Neural progenitor cell (in vitro differentiated cells): Measurements from ENCODE around the gene DRD1. TPM values are rescaled to one million over a fixed set of nuclear protein-coding genes. Genes with fewer than 3 reads are reported as not detected.
"Not testable (repeated sequence)": the region's sequence is repeated elsewhere in the genome, so short reads cannot be mapped to it uniquely, and the experiment has no call there.

Experiments
- DNase-seq: peaks from one replicate; pipeline ENCODE4 v3.0.0-alpha.2; 2016; ENCODE audit warnings: low spot score
- H2AFZ ChIP-seq: fragments of 200-600 bp; sonication (generic); replicated peaks from 2 replicates; pipeline ENCODE4 v1.6.1; 2016; ENCODE audit warnings: antibody characterized with exemption
- H3F3A ChIP-seq: fragments of 200-600 bp; sonication (generic); 2 replicates; pipeline ENCODE4 v1.6.1; 2016; ENCODE audit warnings: antibody characterized with exemption, low read depth
- H3K27ac ChIP-seq: fragments of 200-600 bp; sonication (generic); 2 replicates; pipeline ENCODE4 v1.5.1; 2016; ENCODE audit warnings: mild to moderate bottlenecking
- H3K27me3 ChIP-seq: fragments of 200-600 bp; sonication (generic); 2 replicates; pipeline ENCODE4 v1.6.1; 2016; ENCODE audit warnings: mild to moderate bottlenecking, moderate library complexity
- H3K36me3 ChIP-seq: fragments of 200-600 bp; sonication (generic); 2 replicates; pipeline ENCODE4 v1.5.1; 2016
- H3K4me1 ChIP-seq: fragments of 200-600 bp; sonication (generic); 2 replicates; pipeline ENCODE4 v1.6.1; 2016; ENCODE audit warnings: mixed run types
- H3K4me2 ChIP-seq: fragments of 200-600 bp; sonication (generic); 2 replicates; pipeline ENCODE4 v1.6.1; 2016
- H3K4me3 ChIP-seq: fragments of 200-600 bp; sonication (generic); 2 replicates; pipeline ENCODE4 v1.5.1; 2016
- H3K79me2 ChIP-seq: fragments of 200-600 bp; sonication (generic); 2 replicates; pipeline ENCODE4 v1.6.1; 2016; ENCODE audit warnings: low read depth
- H3K9ac ChIP-seq: fragments of 200-600 bp; sonication (generic); 2 replicates; pipeline ENCODE4 v1.6.1; 2016
- H3K9me3 ChIP-seq: fragments of 200-600 bp; sonication (generic); 2 replicates; pipeline ENCODE4 v1.5.1; 2016; ENCODE audit warnings: low read depth
- H4K20me1 ChIP-seq: fragments of 200-600 bp; sonication (generic); 2 replicates; pipeline ENCODE4 v1.6.1; 2016; ENCODE audit warnings: low read depth
- H3K27ac Mint-ChIP-seq: 3 replicates; pipeline ENCODE4 v1.8.0; 2021; ENCODE audit warnings: mixed read lengths
- H3K27me3 Mint-ChIP-seq: 2 replicates; pipeline ENCODE4 v1.8.0; 2022; ENCODE audit warnings: low read depth, mild to moderate bottlenecking, inconsistent platforms, moderate library complexity, mixed read lengths; ENCODE audit not compliant: insufficient read depth
- H3K36me3 Mint-ChIP-seq: 3 replicates; pipeline ENCODE4 v1.8.0; 2021; ENCODE audit warnings: mixed read lengths
- H3K4me1 Mint-ChIP-seq: 3 replicates; pipeline ENCODE4 v1.8.0; 2021; ENCODE audit warnings: mixed read lengths
- H3K4me3 Mint-ChIP-seq: 3 replicates; pipeline ENCODE4 v1.8.0; 2021; ENCODE audit warnings: mild to moderate bottlenecking, moderate library complexity, mixed read lengths
- H3K9me3 Mint-ChIP-seq: 3 replicates; pipeline ENCODE4 v1.8.0; 2020; ENCODE audit warnings: mixed read lengths
- EZH2 ChIP-seq: fragments of 200-600 bp; sonication (generic); IDR thresholded peaks from 2 replicates; pipeline ENCODE4 v1.6.1; 2017; ENCODE audit warnings: antibody characterized with exemption, mild to moderate bottlenecking, moderate library complexity
- EZH2phosphoT487 ChIP-seq: fragments of 200-600 bp; sonication (generic); IDR thresholded peaks from 2 replicates; pipeline ENCODE4 v1.6.1; 2017; ENCODE audit warnings: antibody characterized with exemption
- total RNA-seq: library from RNA; depleted of rRNA; stranded (reverse); fragments of >200 nt; gene quantifications from 2 replicates; pipeline ENCODE4 v1.2.3, GENCODE V29; 2015; ENCODE audit warnings: low replicate concordance
- TF ChIP-seq, protein P1 (sequence below): fragments of 200-600 bp; sonication (generic); IDR thresholded peaks from 2 replicates; pipeline ENCODE4 v1.5.1; 2017; ENCODE audit warnings: antibody characterized with exemption, mild to moderate bottlenecking

The DRD1 gene
- total RNA-seq, 1 donor from 2014 or later = not detected

DNA sequence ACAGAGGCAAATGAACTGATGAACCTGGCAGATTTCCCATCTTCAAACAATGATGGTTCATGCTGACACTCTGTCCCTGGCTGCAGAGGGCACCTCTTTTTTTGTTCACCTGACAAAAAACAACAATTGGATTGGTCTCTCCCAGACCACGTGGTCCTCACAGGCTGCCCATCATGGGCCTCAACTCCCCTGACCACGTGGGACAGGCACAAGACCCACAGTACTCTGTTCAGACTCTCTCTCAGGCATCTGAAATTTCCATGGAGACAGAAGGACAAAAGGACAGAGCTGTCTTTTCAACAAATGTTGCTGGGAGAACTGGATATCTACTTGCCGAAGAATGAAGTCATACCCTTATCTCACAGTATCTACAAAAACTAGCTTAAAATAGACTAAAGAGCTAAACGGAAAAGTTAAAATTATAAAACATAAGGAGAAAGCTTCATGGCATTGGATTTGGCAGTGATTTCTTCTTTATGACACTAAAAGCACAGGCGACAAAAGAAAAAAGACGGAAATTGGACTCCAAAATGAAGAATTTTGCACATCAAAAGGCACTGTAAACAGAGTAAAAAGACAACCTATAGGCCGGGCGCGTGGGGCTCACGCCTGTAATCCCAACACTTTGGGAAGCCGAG lies 12.2 kb upstream of the DRD1 start:
- no peak overlapping the region for H3K27ac Mint-ChIP-seq
- Histone ChIP-seq H3K27ac (no peak overlapping the region), H4K20me1 (no peaks in the 10 kb centered on the region), H3K27me3 (peaks cover 11% of the 10 kb centered on the region), H3F3A (no peaks in the 10 kb centered on the region), H2AFZ (no peak overlapping the region), H3K9me3 (no peaks in the 10 kb centered on the region), H3K79me2 (no peaks in the 10 kb centered on the region), H3K9ac (no peak overlapping the region), H3K4me1 (no peaks in the 10 kb centered on the region), H3K36me3 (no peaks in the 10 kb centered on the region), H3K4me3 (no peak overlapping the region), H3K4me2 (no peak overlapping the region)
- TF ChIP-seq EZH2 (no peak), EZH2phosphoT487 (no peak)
- TF ChIP-seq, protein P1, sequence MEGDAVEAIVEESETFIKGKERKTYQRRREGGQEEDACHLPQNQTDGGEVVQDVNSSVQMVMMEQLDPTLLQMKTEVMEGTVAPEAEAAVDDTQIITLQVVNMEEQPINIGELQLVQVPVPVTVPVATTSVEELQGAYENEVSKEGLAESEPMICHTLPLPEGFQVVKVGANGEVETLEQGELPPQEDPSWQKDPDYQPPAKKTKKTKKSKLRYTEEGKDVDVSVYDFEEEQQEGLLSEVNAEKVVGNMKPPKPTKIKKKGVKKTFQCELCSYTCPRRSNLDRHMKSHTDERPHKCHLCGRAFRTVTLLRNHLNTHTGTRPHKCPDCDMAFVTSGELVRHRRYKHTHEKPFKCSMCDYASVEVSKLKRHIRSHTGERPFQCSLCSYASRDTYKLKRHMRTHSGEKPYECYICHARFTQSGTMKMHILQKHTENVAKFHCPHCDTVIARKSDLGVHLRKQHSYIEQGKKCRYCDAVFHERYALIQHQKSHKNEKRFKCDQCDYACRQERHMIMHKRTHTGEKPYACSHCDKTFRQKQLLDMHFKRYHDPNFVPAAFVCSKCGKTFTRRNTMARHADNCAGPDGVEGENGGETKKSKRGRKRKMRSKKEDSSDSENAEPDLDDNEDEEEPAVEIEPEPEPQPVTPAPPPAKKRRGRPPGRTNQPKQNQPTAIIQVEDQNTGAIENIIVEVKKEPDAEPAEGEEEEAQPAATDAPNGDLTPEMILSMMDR = no peak
- H3K4me1 Mint-ChIP-seq = no peaks in the 10 kb centered on the region
- no peaks in the 10 kb centered on the region for H3K36me3 Mint-ChIP-seq
- H3K9me3 Mint-ChIP-seq = no peaks in the 10 kb centered on the region
- peaks cover 2% of the 10 kb centered on the region for H3K27me3 Mint-ChIP-seq
- no peak overlapping the region for H3K4me3 Mint-ChIP-seq
- DNase-seq = no peak

DNA sequence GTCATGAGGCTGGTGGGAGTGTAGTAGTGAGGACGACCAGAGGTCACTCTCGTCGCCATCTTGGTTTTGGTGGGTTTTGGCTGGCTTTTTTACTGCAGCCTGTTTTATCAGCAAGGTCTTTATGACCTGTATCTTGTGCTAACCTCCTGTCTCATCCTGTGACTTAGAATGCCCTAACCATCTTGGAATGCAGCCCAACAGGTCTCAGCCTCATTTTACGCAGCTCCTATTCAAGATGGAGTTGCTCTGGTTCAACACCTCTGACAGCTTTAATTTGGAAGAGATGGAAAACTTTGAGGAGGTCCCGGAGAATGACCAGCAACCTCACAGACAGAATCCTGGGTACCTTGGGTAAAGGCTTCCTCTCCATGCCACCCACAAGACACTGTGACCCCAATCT lies 10.4 kb upstream of the DRD1 start:
- H3K9me3 ChIP-seq, H3K79me2 ChIP-seq, H3K27ac Mint-ChIP-seq, DNase-seq, H3K27ac ChIP-seq, H3K9me3 Mint-ChIP-seq, H3K4me2 ChIP-seq, H3K27me3 Mint-ChIP-seq, H3K4me1 Mint-ChIP-seq, H3K36me3 ChIP-seq, H2AFZ ChIP-seq, H4K20me1 ChIP-seq, H3K4me3 Mint-ChIP-seq, H3K36me3 Mint-ChIP-seq, H3K4me1 ChIP-seq, H3K9ac ChIP-seq, H3F3A ChIP-seq, H3K4me3 ChIP-seq: not testable (repeated sequence)
- H3K27me3 ChIP-seq = peaks cover 21% of the 10 kb centered on the region

GRCh38 chr5:175452166-175452565 lies 8.2 kb upstream of the DRD1 start:
- Histone ChIP-seq H3K27me3 (peaks cover 31% of the 10 kb centered on the region), H3F3A (peaks cover 5% of the 10 kb centered on the region), H2AFZ (no peak overlapping the region), H3K9ac (no peak overlapping the region), H4K20me1 (no peaks in the 10 kb centered on the region), H3K4me2 (no peak overlapping the region), H3K4me1 (peaks cover 17% of the 10 kb centered on the region), H3K4me3 (no peak overlapping the region), H3K27ac (no peak overlapping the region), H3K36me3 (no peaks in the 10 kb centered on the region), H3K79me2 (no peaks in the 10 kb centered on the region), H3K9me3 (no peaks in the 10 kb centered on the region)
- no peak overlapping the region for H3K27ac Mint-ChIP-seq
- peaks cover 14% of the 10 kb centered on the region for H3K4me1 Mint-ChIP-seq
- no peaks in the 10 kb centered on the region for H3K9me3 Mint-ChIP-seq
- H3K36me3 Mint-ChIP-seq = no peaks in the 10 kb centered on the region
- DNase-seq = no peak
- H3K4me3 Mint-ChIP-seq = no peak overlapping the region
- peaks cover 5% of the 10 kb centered on the region for H3K27me3 Mint-ChIP-seq
- no peak for TF ChIP-seq EZH2phosphoT487
- no peak for TF ChIP-seq EZH2
- TF ChIP-seq, protein P1 = no peak

- Histone ChIP-seq H4K20me1 (peaks cover 2% of the 10 kb centered on the region), H3K36me3 (no peaks in the 10 kb centered on the region), H3K79me2 (no peaks in the 10 kb centered on the region), H3K9ac (no peak overlapping the region), H3K4me2 (peak overlapping the region; percentile 46), H3K4me3 (no peak overlapping the region), H3F3A (peaks cover 11% of the 10 kb centered on the region), H3K9me3 (no peaks in the 10 kb centered on the region), H3K4me1 (peaks cover 27% of the 10 kb centered on the region), H2AFZ (no peak overlapping the region), H3K27me3 (peaks cover 69% of the 10 kb centered on the region), H3K27ac (no peak overlapping the region)
- Mint-ChIP-seq H3K9me3 (no peaks in the 10 kb centered on the region), H3K27ac (no peak overlapping the region), H3K36me3 (no peaks in the 10 kb centered on the region), H3K4me1 (peaks cover 22% of the 10 kb centered on the region), H3K27me3 (peaks cover 21% of the 10 kb centered on the region), H3K4me3 (no peak overlapping the region)
- DNase-seq = peak; percentile 58
- TF ChIP-seq EZH2phosphoT487 (peak; percentile 64), EZH2 (no peak)
Measured at GRCh38 chr5:175448276-175448675, 4.3 kb upstream of the DRD1 start.
